HepG2 (cell line): ENCODE measurements around the gene NDNF. TPM values are rescaled to one million over a fixed set of nuclear protein-coding genes. Genes with fewer than 3 reads are reported as not detected.

Source experiments
- HDAC1 ChIP-seq: sonication (generic); formaldehyde crosslinking; IDR thresholded peaks from 2 replicates; pipeline ENCODE4 v1.5.1; 2020; ENCODE audit warnings: mild to moderate bottlenecking, missing genetic modification reagents
- NAIF1 ChIP-seq: sonication (generic); formaldehyde crosslinking; IDR thresholded peaks from 2 replicates; pipeline ENCODE4 v1.5.0; 2020; ENCODE audit warnings: mild to moderate bottlenecking, missing genetic modification reagents, borderline replicate concordance
- ZBTB25 ChIP-seq: IDR thresholded peaks from 2 replicates; pipeline ENCODE4 v1.6.1; 2018; ENCODE audit warnings: missing genetic modification reagents
- ZNF326 ChIP-seq: sonication (generic); formaldehyde crosslinking; IDR thresholded peaks from 2 replicates; pipeline ENCODE4 v1.4.0; 2020; ENCODE audit warnings: missing genetic modification reagents, borderline replicate concordance
- ZNF441 ChIP-seq: sonication (generic); formaldehyde crosslinking; IDR thresholded peaks from 2 replicates; pipeline ENCODE4 v1.7.0; 2021; ENCODE audit warnings: missing genetic modification reagents, borderline replicate concordance
- ZNF576 ChIP-seq: sonication (generic); formaldehyde crosslinking; IDR thresholded peaks from 2 replicates; pipeline ENCODE4 v1.4.0; 2020; ENCODE audit warnings: mild to moderate bottlenecking, missing genetic modification reagents
- ZNF670 ChIP-seq: sonication (generic); formaldehyde crosslinking; IDR thresholded peaks from 2 replicates; pipeline ENCODE4 v1.8.0; 2022; ENCODE audit warnings: mild to moderate bottlenecking, missing genetic modification reagents, borderline replicate concordance
- polyA plus RNA-seq, 8 experiments: library from polyadenylated mRNA; depleted of rRNA in 3 of 8; stranded (reverse) in 7 of 8; unstranded in 1 of 8; fragments of >200 nt; fragmentation: Illumina TruSeq in 4 of 8; extraction: Trizol in 4 of 8; gene quantifications; 2 replicates each; pipeline versions ENCODE4 v1.2.1 to v1.2.3, GENCODE V29; 2011 to 2016; ENCODE audit warnings: low read depth in 4 of 8, missing spikeins in 1 of 8, mixed read lengths in 1 of 8; ENCODE audit not compliant: insufficient read depth in 1 of 8
- total RNA-seq, 5 experiments: library from RNA; depleted of rRNA; stranded (reverse); fragments of >200 nt; fragmentation: Illumina TruSeq; extraction: Trizol; gene quantifications; 2 replicates each; pipeline ENCODE4 v1.2.3, GENCODE V29; 2016; ENCODE audit warnings: low read depth in 1 of 5
- TF ChIP-seq, protein P1 (sequence below): IDR thresholded peaks from 2 replicates; pipeline ENCODE4 v1.6.1; 2018; ENCODE audit warnings: missing genetic modification reagents, mild to moderate bottlenecking, missing compliant biosample characterization
- TF ChIP-seq, protein P2 (sequence below): sonication (generic); formaldehyde crosslinking; IDR thresholded peaks from 2 replicates; pipeline ENCODE4 v1.9.0; 2021; ENCODE audit warnings: missing genetic modification reagents, borderline replicate concordance
- TF ChIP-seq, protein P3 (sequence below): sonication (generic); formaldehyde crosslinking; IDR thresholded peaks from 2 replicates; pipeline ENCODE4 v1.5.0; 2020; ENCODE audit warnings: mild to moderate bottlenecking, missing genetic modification reagents

The NDNF gene
- total and polyA plus RNA-seq, 2 of the 13 experiments (the other 11 are each of a cell fraction or from before 2014, with no cell fraction given): not detected

DNA sequence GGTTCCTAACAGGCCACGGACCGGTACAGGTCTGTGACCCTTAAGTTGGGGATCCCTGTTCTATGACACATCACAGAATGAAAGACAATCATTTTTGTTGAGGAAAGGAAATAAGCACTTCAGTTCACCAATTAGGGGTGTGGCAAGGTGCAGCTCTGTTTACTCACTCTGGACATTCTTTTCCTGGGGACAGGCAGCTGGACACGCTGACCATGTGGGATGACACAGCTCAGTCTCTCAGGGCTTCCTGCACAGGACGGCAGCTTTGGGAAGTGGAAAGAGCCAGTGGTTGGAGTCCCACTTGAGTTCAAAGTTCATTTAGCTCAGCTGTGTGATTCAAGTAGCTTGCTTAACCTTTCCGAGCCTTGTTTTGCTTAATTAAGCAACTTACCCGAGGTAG, 55.7 kb downstream of the NDNF start (continued):
- TF ChIP-seq, protein P1, sequence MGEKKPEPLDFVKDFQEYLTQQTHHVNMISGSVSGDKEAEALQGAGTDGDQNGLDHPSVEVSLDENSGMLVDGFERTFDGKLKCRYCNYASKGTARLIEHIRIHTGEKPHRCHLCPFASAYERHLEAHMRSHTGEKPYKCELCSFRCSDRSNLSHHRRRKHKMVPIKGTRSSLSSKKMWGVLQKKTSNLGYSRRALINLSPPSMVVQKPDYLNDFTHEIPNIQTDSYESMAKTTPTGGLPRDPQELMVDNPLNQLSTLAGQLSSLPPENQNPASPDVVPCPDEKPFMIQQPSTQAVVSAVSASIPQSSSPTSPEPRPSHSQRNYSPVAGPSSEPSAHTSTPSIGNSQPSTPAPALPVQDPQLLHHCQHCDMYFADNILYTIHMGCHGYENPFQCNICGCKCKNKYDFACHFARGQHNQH: no peak
- TF ChIP-seq, protein P2, sequence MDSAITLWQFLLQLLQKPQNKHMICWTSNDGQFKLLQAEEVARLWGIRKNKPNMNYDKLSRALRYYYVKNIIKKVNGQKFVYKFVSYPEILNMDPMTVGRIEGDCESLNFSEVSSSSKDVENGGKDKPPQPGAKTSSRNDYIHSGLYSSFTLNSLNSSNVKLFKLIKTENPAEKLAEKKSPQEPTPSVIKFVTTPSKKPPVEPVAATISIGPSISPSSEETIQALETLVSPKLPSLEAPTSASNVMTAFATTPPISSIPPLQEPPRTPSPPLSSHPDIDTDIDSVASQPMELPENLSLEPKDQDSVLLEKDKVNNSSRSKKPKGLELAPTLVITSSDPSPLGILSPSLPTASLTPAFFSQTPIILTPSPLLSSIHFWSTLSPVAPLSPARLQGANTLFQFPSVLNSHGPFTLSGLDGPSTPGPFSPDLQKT (CRISPR knock-in tag): no peak
- TF ChIP-seq ZBTB25 (CRISPR knock-in tag) (no peak), HDAC1 (CRISPR knock-in tag) (no peak), ZNF670 (CRISPR knock-in tag) (no peak), ZNF441 (CRISPR knock-in tag) (no peak), NAIF1 (CRISPR knock-in tag) (no peak), ZNF576 (CRISPR knock-in tag) (no peak), ZNF326 (CRISPR knock-in tag) (no peak)
- TF ChIP-seq, protein P3, sequence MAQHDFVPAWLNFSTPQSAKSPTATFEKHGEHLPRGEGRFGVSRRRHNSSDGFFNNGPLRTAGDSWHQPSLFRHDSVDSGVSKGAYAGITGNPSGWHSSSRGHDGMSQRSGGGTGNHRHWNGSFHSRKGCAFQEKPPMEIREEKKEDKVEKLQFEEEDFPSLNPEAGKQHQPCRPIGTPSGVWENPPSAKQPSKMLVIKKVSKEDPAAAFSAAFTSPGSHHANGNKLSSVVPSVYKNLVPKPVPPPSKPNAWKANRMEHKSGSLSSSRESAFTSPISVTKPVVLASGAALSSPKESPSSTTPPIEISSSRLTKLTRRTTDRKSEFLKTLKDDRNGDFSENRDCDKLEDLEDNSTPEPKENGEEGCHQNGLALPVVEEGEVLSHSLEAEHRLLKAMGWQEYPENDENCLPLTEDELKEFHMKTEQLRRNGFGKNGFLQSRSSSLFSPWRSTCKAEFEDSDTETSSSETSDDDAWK (CRISPR knock-in tag): no peak
